ENCODE data around the gene RBM20. TPM values are rescaled to one million over a fixed set of nuclear protein-coding genes. Genes with fewer than 3 reads are reported as not detected.

RBM20 gene
- total RNA-seq, 2 experiments from 2014 or later = 0.38 to 0.72 TPM

- no peaks in the 10 kb centered on the region for H3K9me3 Mint-ChIP-seq
- ATAC-seq = no peak
- peaks cover 4% of the 10 kb centered on the region for H3K36me3 Mint-ChIP-seq (ENCODE audit: low read depth)
- no peak overlapping the region for H3K4me3 Mint-ChIP-seq
- peak overlapping the region; percentile 93 for H3K27ac Mint-ChIP-seq
- CTCF ChIA-PET = interaction anchor here (1.5 kb wide), 1 partner anchor 13 kb away, joined by 3 read pairs; no protein-coding TSS in a partner anchor
- POLR2A ChIA-PET = no interaction called here
- intact Hi-C loops (cut with micrococcal nuclease) = no loop called here
- H3K27me3 Mint-ChIP-seq = no peaks in the 10 kb centered on the region
- no peak for DNase-seq
- peaks cover 47% of the 10 kb centered on the region for H3K4me1 Mint-ChIP-seq (ENCODE audit: low read depth)
- no peak for TF ChIP-seq CTCF (IDR thresholded peaks at IDR 0.05)
Measured at GRCh38 chr10:110833941-110834628, 189.9 kb downstream of the RBM20 start.

- Mint-ChIP-seq H3K27ac (peak overlapping the region; percentile 93), H3K36me3 (ENCODE audit: low read depth) (peaks cover 4% of the 10 kb centered on the region), H3K27me3 (no peaks in the 10 kb centered on the region), H3K4me1 (ENCODE audit: low read depth) (peaks cover 47% of the 10 kb centered on the region), H3K4me3 (no peak overlapping the region), H3K9me3 (no peaks in the 10 kb centered on the region)
- ATAC-seq = peak; percentile 85
- CTCF ChIA-PET = interaction anchor here (1.0 to 1.8 kb wide), 3 partner anchors 14 to 32 kb away, joined by 3 to 5 read pairs (median 4); no protein-coding TSS in a partner anchor
- peak; percentile 76 for DNase-seq
- TF ChIP-seq CTCF (IDR thresholded peaks at IDR 0.05) = no peak
- intact Hi-C loops (cut with micrococcal nuclease) = no loop called here
- POLR2A ChIA-PET = interaction anchor here (1.5 kb wide), 2 partner anchors 16 to 24 kb away, joined by 3 to 5 read pairs; no protein-coding TSS in a partner anchor
Measured at GRCh38 chr10:110834629-110835301, 190.6 kb downstream of the RBM20 start.

GRCh38 chr10:110835841-110836240 is 191.7 kb downstream of the RBM20 start:
- CTCF ChIA-PET = interaction anchor here (1.0 to 1.8 kb wide), 4 partner anchors 15 to 36 kb away, joined by 3 to 5 read pairs (median 4); partner anchors contain the start of gene PDCD4
- POLR2A ChIA-PET = interaction anchor here (1.5 kb wide), 2 partner anchors 15 to 23 kb away, joined by 3 to 5 read pairs; no protein-coding TSS in a partner anchor
- no peak for TF ChIP-seq CTCF (IDR thresholded peaks at IDR 0.05)
- H3K9me3 Mint-ChIP-seq = no peaks in the 10 kb centered on the region
- H3K27ac Mint-ChIP-seq = peak overlapping the region; percentile 44
- no peak overlapping the region for H3K4me3 Mint-ChIP-seq
- ATAC-seq (no peak), DNase-seq (no peak)
- peaks cover 48% of the 10 kb centered on the region for H3K4me1 Mint-ChIP-seq (ENCODE audit: low read depth)
- H3K36me3 Mint-ChIP-seq (ENCODE audit: low read depth) = peaks cover 4% of the 10 kb centered on the region
- intact Hi-C loops (cut with micrococcal nuclease) = no loop called here
- H3K27me3 Mint-ChIP-seq = no peaks in the 10 kb centered on the region

- CTCF ChIA-PET = interaction anchor here (0.8 to 2.0 kb wide), 7 partner anchors 9 to 226 kb away, joined by 3 to 7 read pairs (median 3); partner anchors contain the start of gene PDCD4
- intact Hi-C loops (cut with micrococcal nuclease) = no loop called here
- Mint-ChIP-seq H3K27me3 (no peaks in the 10 kb centered on the region), H3K36me3 (ENCODE audit: low read depth) (peaks cover 4% of the 10 kb centered on the region), H3K9me3 (no peaks in the 10 kb centered on the region), H3K4me1 (ENCODE audit: low read depth) (peaks cover 57% of the 10 kb centered on the region), H3K27ac (no peak overlapping the region), H3K4me3 (no peak overlapping the region)
- no peak for TF ChIP-seq CTCF (IDR thresholded peaks at IDR 0.05)
- ATAC-seq (no peak), DNase-seq (no peak)
- POLR2A ChIA-PET = interaction anchor here (1.1 kb wide), 1 partner anchor 45 kb away, joined by 3 read pairs; no protein-coding TSS in a partner anchor
Measured at GRCh38 chr10:110836706-110837105, 192.6 kb downstream of the RBM20 start.
